IMR-90 (cell line): Measurements from ENCODE around the gene BHLHE23. TPM values are rescaled to one million over a fixed set of nuclear protein-coding genes. Genes with fewer than 3 reads are reported as not detected.

Source experiments
- ATAC-seq: fragments of 200-7000 bp; cut with Tn5 transposase; 2 replicates; pipeline ENCODE4 v1.9.1; 2020; ENCODE audit warnings: low read depth, mild to moderate bottlenecking, moderate library complexity
- Bru-seq: library from RNA; stranded (reverse); fragments of 400-500 nt; gene quantifications from one replicate; lab custom pipeline; 2021; lab: Mats Ljungman, UMichigan
- BruChase-seq, 2 experiments: library from RNA; stranded (reverse); fragments of 400-500 nt; gene quantifications; one replicate each; lab custom pipeline; 2021; lab: Mats Ljungman, UMichigan
- BruUV-seq: library from RNA; stranded (reverse); fragments of 400-500 nt; replicated peaks from 2 replicates; lab custom pipeline; 2021; lab: Mats Ljungman, UMichigan
- CTCF ChIA-PET: fragments of 300-600 bp; formaldehyde crosslinking; extraction: SDS; loops from one replicate; lab custom pipeline; 2021; ENCODE audit warnings: antibody characterized with exemption; lab: Yijun Ruan, JAX
- POLR2A ChIA-PET: fragments of 300-600 bp; sonication (Branson Sonifier 250); formaldehyde crosslinking; loops from one replicate; lab custom pipeline; 2022; ENCODE audit warnings: antibody characterized with exemption; ENCODE audit not compliant: unreplicated experiment; lab: Charles Lee
- DNase-seq: peaks from one replicate; pipeline ENCODE4 v3.0.0; 2013
- H2AFZ ChIP-seq: replicated peaks from 2 replicates; pipeline ENCODE3; 2013; ENCODE audit warnings: low read length, mild to moderate bottlenecking; ENCODE audit not compliant: poor library complexity
- H2AK5ac ChIP-seq: 2 replicates; pipeline ENCODE4 v1.6.1; 2013; ENCODE audit warnings: low read depth, low read length, inconsistent platforms
- H2AK9ac ChIP-seq: replicated peaks from 2 replicates; pipeline ENCODE3; 2013; ENCODE audit warnings: mild to moderate bottlenecking, low read depth, low read length, moderate library complexity; ENCODE audit not compliant: poor library complexity
- H2BK120ac ChIP-seq: 2 replicates; pipeline ENCODE4 v1.6.1; 2013; ENCODE audit warnings: low read depth, low read length, inconsistent platforms
- H2BK15ac ChIP-seq: 3 replicates; pipeline ENCODE4 v1.6.1; 2013; ENCODE audit warnings: low read depth, low read length, inconsistent platforms
- H2BK20ac ChIP-seq: 2 replicates; pipeline ENCODE4 v1.6.1; 2013; ENCODE audit warnings: low read depth, mild to moderate bottlenecking, inconsistent platforms, low read length, moderate library complexity
- H2BK5ac ChIP-seq: 2 replicates; pipeline ENCODE4 v1.6.1; 2013; ENCODE audit warnings: mild to moderate bottlenecking, low read depth, low read length, inconsistent platforms; ENCODE audit not compliant: poor library complexity, severe bottlenecking
- H3K14ac ChIP-seq: replicated peaks from 2 replicates; pipeline ENCODE4 v1.6.1; 2013; ENCODE audit warnings: low read depth, low read length, inconsistent platforms
- H3K18ac ChIP-seq: 2 replicates; pipeline ENCODE4 v1.6.1; 2013; ENCODE audit warnings: low read depth, low read length, control low read depth
- H3K23ac ChIP-seq: 2 replicates; pipeline ENCODE4 v1.6.1; 2013; ENCODE audit warnings: low read depth, low read length, inconsistent platforms
- H3K27ac ChIP-seq: 2 replicates; pipeline ENCODE4 v1.5.1; 2013; ENCODE audit warnings: mild to moderate bottlenecking, control low read depth, low read length; ENCODE audit not compliant: insufficient read depth
- H3K27me3 ChIP-seq: 2 replicates; pipeline ENCODE4 v1.6.1; 2013; ENCODE audit warnings: low read length; ENCODE audit not compliant: control insufficient read depth, insufficient read depth
- H3K36me3 ChIP-seq: 2 replicates; pipeline ENCODE4 v1.6.1; 2013; ENCODE audit warnings: low read length, mixed read lengths; ENCODE audit not compliant: control insufficient read depth, insufficient read depth
- H3K4ac ChIP-seq: 2 replicates; pipeline ENCODE4 v1.6.1; 2013; ENCODE audit warnings: low read depth, low read length, inconsistent platforms
- H3K4me1 ChIP-seq: 2 replicates; pipeline ENCODE4 v1.6.1; 2013; ENCODE audit warnings: low read length, mixed read lengths; ENCODE audit not compliant: control insufficient read depth, insufficient read depth
- H3K4me2 ChIP-seq: 2 replicates; pipeline ENCODE4 v1.6.1; 2013; ENCODE audit warnings: low read depth, mild to moderate bottlenecking, control low read depth, low read length, moderate library complexity
- H3K4me3 ChIP-seq: 2 replicates; pipeline ENCODE4 v1.5.1; 2013; ENCODE audit warnings: low read depth, mild to moderate bottlenecking, control low read depth, low read length, moderate library complexity; ENCODE audit not compliant: insufficient read depth
- H3K56ac ChIP-seq: 2 replicates; pipeline ENCODE4 v1.6.1; 2013; ENCODE audit warnings: low read length, inconsistent platforms; ENCODE audit not compliant: insufficient read depth; ENCODE audit errors: extremely low read depth
- H3K79me1 ChIP-seq, 2 experiments: 2 replicates each; pipeline ENCODE4 v1.6.1; 2013; ENCODE audit warnings: low read length in 2 of 2, inconsistent platforms in 1 of 2, low read depth in 1 of 2
- H3K9ac ChIP-seq: 2 replicates; pipeline ENCODE4 v1.6.1; 2013; ENCODE audit warnings: low read depth, low read length, control low read depth
- H3K9me1 ChIP-seq: 2 replicates; pipeline ENCODE4 v1.6.1; 2013; ENCODE audit warnings: low read length, inconsistent platforms; ENCODE audit not compliant: insufficient read depth
- H3K9me3 ChIP-seq: 2 replicates; pipeline ENCODE4 v1.6.1; 2013; ENCODE audit warnings: low read length; ENCODE audit not compliant: control insufficient read depth, insufficient read depth
- H4K20me1 ChIP-seq: 2 replicates; pipeline ENCODE4 v1.6.1; 2013; ENCODE audit warnings: low read length, inconsistent platforms; ENCODE audit not compliant: insufficient read depth
- H4K5ac ChIP-seq: 2 replicates; pipeline ENCODE4 v1.6.1; 2013; ENCODE audit warnings: mild to moderate bottlenecking, low read depth, low read length, control low read depth
- H4K8ac ChIP-seq, 2 experiments: 2 replicates each; pipeline ENCODE4 v1.6.1; 2013; ENCODE audit warnings: low read depth in 2 of 2, low read length in 2 of 2, control low read depth in 1 of 2, inconsistent platforms in 1 of 2
- H4K91ac ChIP-seq: 2 replicates; pipeline ENCODE4 v1.6.1; 2013; ENCODE audit warnings: low read depth, low read length, inconsistent platforms; ENCODE audit not compliant: insufficient read depth
- BHLHE40 ChIP-seq: fragments of 150-350 bp; IDR thresholded peaks from 2 replicates; pipeline ENCODE4 v1.6.1; 2016; ENCODE audit warnings: mild to moderate bottlenecking, low read depth, low read length
- CEBPB ChIP-seq: IDR thresholded peaks from 2 replicates; pipeline ENCODE4 v1.6.1; 2012; ENCODE audit warnings: low read depth, low read length, improper control_type of control experiment
- CHD1 ChIP-seq: IDR thresholded peaks from 2 replicates; pipeline ENCODE4 v1.6.1; 2012; ENCODE audit warnings: low read depth, low read length, improper control_type of control experiment
- MAFK ChIP-seq: IDR thresholded peaks from 2 replicates; pipeline ENCODE4 v1.6.1; 2012; ENCODE audit warnings: low read depth, low read length, improper control_type of control experiment
- NFE2L2 ChIP-seq: fragments of 150-350 bp; IDR thresholded peaks from 2 replicates; pipeline ENCODE4 v1.6.1; 2016; ENCODE audit warnings: low read depth, mild to moderate bottlenecking, low read length
- POLR2A ChIP-seq: IDR thresholded peaks from 2 replicates; pipeline ENCODE4 v1.6.1; 2012; ENCODE audit warnings: mild to moderate bottlenecking, low read depth, low read length
- RAD21 ChIP-seq: IDR thresholded peaks from 2 replicates; pipeline ENCODE4 v1.6.1; 2012; ENCODE audit warnings: low read length, improper control_type of control experiment
- RCOR1 ChIP-seq: IDR thresholded peaks from 2 replicates; pipeline ENCODE4 v1.6.1; 2012; ENCODE audit warnings: mild to moderate bottlenecking, low read length, improper control_type of control experiment; ENCODE audit not compliant: insufficient replicate concordance
- RFX5 ChIP-seq: IDR thresholded peaks from 2 replicates; pipeline ENCODE4 v1.8.0; 2012; ENCODE audit warnings: low read depth, mild to moderate bottlenecking, low read length, moderate library complexity
- SMC3 ChIP-seq: fragments of 150-350 bp; IDR thresholded peaks from 2 replicates; pipeline ENCODE4 v1.6.1; 2016; ENCODE audit warnings: low read depth, mild to moderate bottlenecking, antibody characterized with exemption, low read length, moderate library complexity
- WGBS, 2 experiments: methylation state at CpG; one replicate each; pipeline versions ENCODE4 v1.1.5 to v1.1.7; 2013; ENCODE audit warnings: missing lambda C conversion rate in 2 of 2; ENCODE audit not compliant: insufficient read length in 1 of 2; ENCODE audit errors: extremely low coverage in 2 of 2; 5-methylcytosine and 5-hydroxymethylcytosine counted together
- dilution Hi-C: fragments of 300-500 bp; cut with HindIII; formaldehyde crosslinking; loops from one replicate; pipeline ENCODE4 v1.14.3; 2018; ENCODE audit warnings: low sequenced_read_pairs; ENCODE audit not compliant: unreplicated experiment
- in situ Hi-C: fragments of 300-500 bp; cut with MboI; formaldehyde crosslinking; loops from 3 replicates; pipeline ENCODE4 v1.14.3; 2019; ENCODE audit warnings: low sequenced_read_pairs, inconsistent platforms, mixed read lengths
- intact Hi-C: fragments of 100-400 bp; cut with micrococcal nuclease; formaldehyde crosslinking; loops from 2 replicates; pipeline ENCODE4 v1.10.0; 2022
- long read RNA-seq: library from polyadenylated mRNA; unstranded; transcript quantifications from one replicate; pipeline ENCODE4 v2.0.0, GENCODE V29; 2021; ENCODE audit not compliant: unreplicated experiment
- polyA plus RNA-seq, 3 experiments: library from polyadenylated mRNA; depleted of rRNA; stranded (reverse); fragments of >200 nt; gene quantifications; 2 replicates each; pipeline ENCODE4 v1.2.3, GENCODE V29; 2012; ENCODE audit warnings: low replicate concordance in 1 of 3
- total RNA-seq: library from RNA; depleted of rRNA; stranded (reverse); fragments of >200 nt; gene quantifications from 2 replicates; pipeline ENCODE4 v1.2.3, GENCODE V29; 2012; rRNA removed
- TF ChIP-seq, protein P1 (sequence below): fragments of 150-350 bp; IDR thresholded peaks from 2 replicates; pipeline ENCODE4 v1.6.1; 2017; ENCODE audit warnings: mild to moderate bottlenecking, antibody characterized with exemption, low read length, low read depth
- TF ChIP-seq, protein P2 (sequence below): conservative IDR thresholded peaks from 2 replicates; pipeline ENCODE4 v1.5.1; 2012; ENCODE audit warnings: mild to moderate bottlenecking, low read depth, low read length, improper control_type of control experiment
- TF ChIP-seq, protein P3 (sequence below): fragments of 150-350 bp; IDR thresholded peaks from 2 replicates; pipeline ENCODE4 v1.6.1; 2016; ENCODE audit warnings: low read depth, mild to moderate bottlenecking, low read length, moderate library complexity, borderline replicate concordance

The BHLHE23 gene
- total RNA-seq (not detected in 2 replicates), polyA plus RNA-seq (2012; rRNA removed) (not detected in 2 replicates), Bru-seq, nascent RNA (not detected), BruChase-seq, experiment 1, labeled RNA remaining after a 6-hour chase (not detected), BruChase-seq, experiment 2, labeled RNA remaining after a 2-hour chase (not detected)
- polyA plus RNA-seq (2012; cell fraction: cytosol; rRNA removed) = not detected in 2 replicates
- polyA plus RNA-seq (2012; cell fraction: nucleus; rRNA removed; ENCODE audit: low replicate concordance) = not detected in 2 replicates
- long read RNA-seq = 0 reads

DNA sequence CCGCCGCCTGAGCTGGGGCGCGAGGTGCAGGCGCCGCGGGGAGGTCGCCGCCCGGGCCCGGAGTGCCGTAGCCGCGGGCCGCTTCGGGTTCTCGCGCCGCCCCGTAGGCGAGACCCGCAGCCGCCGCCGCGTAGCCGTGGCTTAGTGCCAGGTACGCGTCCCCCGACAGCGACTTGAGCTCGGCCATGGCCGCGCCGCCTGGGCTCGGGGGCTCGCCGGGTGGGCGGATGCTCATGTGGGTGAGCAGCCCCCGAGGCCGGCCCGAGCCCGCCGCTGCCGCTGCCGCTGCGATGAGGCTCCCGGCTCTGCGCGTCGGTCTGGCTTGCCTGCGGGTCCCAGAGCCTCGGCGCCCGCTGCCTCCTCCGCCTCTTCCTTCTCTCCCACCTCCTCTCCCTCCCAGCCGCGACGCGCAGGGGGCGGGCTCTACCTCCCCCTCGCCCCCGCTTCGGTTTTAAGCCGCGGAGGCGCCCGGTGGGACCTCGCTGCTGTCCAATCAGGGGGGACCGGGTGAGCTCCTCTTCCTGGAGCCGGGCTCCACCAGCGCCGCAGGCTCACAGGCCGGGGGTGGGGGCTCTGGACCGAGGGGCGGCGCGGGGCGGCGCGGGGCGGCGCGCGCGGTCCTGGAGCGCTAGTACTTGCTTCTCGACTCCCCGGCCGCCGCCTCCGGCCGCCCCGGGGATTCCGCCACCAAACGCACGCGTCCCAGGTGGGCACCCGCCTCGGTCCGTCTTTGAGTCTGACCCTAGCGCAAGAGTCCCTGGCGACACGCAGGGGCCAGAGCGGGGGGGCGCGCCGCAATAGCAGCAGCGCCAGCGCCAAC is at the start of gene BHLHE23:
TSS of gene BHLHE23 (minus strand) at position 425 of the 820 bp plus-strand sequence. CDS start at position 235, 190 bp downstream.
- WGBS, 2 experiments = 3% methylated on average over 47 of the region's 110 CpGs; no CpG with 5 or more reads in 1 of the 2 experiments
- Histone ChIP-seq H3K27me3 (peaks cover 92% of the 10 kb centered on the region), H4K8ac (no peak within 1 kb of the TSS), H3K9ac (no peak within 1 kb of the TSS), H3K4me2 (no peak within 1 kb of the TSS), H3K9me3 (no peaks in the 10 kb centered on the region; the same call in 1 of the 2 replicates), H3K4me3 (no peak within 1 kb of the TSS), H2BK5ac (no peak within 1 kb of the TSS), H2BK120ac (no peak within 1 kb of the TSS), H3K23ac (no peak within 1 kb of the TSS), H3K79me1 (no peaks in the 10 kb centered on the region), H3K4ac (no peak within 1 kb of the TSS), H3K14ac (no peak within 1 kb of the TSS), H2BK20ac (no peak within 1 kb of the TSS), H3K4me1 (no peaks in the 10 kb centered on the region), H3K18ac (no peak within 1 kb of the TSS), H4K91ac (no peak within 1 kb of the TSS), H2AK5ac (no peak within 1 kb of the TSS), H4K5ac (no peak within 1 kb of the TSS), H3K36me3 (no peaks in the 10 kb centered on the region), H3K27ac (no peak within 1 kb of the TSS), H2AK9ac (no peak within 1 kb of the TSS), H3K9me1 (no peaks in the 10 kb centered on the region), H3K56ac (no peak within 1 kb of the TSS), H2BK15ac (no peak within 1 kb of the TSS), H2AFZ (peak within 1 kb of the TSS; percentile 32), H4K20me1 (peaks cover 7% of the 10 kb centered on the region; the same call in 1 of the 2 replicates)
- POLR2A ChIA-PET = no interaction called here
- in situ Hi-C loops = loop anchor here (25.0 kb wide), 1 partner anchor 319 kb away; no protein-coding TSS in a partner anchor
- CTCF ChIA-PET = no interaction called here
- intact Hi-C loops = loop anchor here (5.0 kb wide), 1 partner anchor 199 kb away; no protein-coding TSS in a partner anchor
- DNase-seq (no peak), ATAC-seq (no peak)
- dilution Hi-C loops = no loop called here
- BruUV-seq = no TSS peak
- no peak for TF ChIP-seq SMC3
- no peak for TF ChIP-seq MAFK
- no peak for TF ChIP-seq RAD21
- no peak for TF ChIP-seq BHLHE40
- no peak for TF ChIP-seq RFX5
- TF ChIP-seq, protein P1, sequence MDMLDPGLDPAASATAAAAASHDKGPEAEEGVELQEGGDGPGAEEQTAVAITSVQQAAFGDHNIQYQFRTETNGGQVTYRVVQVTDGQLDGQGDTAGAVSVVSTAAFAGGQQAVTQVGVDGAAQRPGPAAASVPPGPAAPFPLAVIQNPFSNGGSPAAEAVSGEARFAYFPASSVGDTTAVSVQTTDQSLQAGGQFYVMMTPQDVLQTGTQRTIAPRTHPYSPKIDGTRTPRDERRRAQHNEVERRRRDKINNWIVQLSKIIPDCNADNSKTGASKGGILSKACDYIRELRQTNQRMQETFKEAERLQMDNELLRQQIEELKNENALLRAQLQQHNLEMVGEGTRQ = no peak
- TF ChIP-seq CEBPB = no peak
- TF ChIP-seq NFE2L2 = no peak
- no peak for TF ChIP-seq CHD1
- no peak for TF ChIP-seq POLR2A
- TF ChIP-seq, protein P2, sequence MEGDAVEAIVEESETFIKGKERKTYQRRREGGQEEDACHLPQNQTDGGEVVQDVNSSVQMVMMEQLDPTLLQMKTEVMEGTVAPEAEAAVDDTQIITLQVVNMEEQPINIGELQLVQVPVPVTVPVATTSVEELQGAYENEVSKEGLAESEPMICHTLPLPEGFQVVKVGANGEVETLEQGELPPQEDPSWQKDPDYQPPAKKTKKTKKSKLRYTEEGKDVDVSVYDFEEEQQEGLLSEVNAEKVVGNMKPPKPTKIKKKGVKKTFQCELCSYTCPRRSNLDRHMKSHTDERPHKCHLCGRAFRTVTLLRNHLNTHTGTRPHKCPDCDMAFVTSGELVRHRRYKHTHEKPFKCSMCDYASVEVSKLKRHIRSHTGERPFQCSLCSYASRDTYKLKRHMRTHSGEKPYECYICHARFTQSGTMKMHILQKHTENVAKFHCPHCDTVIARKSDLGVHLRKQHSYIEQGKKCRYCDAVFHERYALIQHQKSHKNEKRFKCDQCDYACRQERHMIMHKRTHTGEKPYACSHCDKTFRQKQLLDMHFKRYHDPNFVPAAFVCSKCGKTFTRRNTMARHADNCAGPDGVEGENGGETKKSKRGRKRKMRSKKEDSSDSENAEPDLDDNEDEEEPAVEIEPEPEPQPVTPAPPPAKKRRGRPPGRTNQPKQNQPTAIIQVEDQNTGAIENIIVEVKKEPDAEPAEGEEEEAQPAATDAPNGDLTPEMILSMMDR = no peak
- TF ChIP-seq RCOR1 = no peak
- TF ChIP-seq, protein P3, sequence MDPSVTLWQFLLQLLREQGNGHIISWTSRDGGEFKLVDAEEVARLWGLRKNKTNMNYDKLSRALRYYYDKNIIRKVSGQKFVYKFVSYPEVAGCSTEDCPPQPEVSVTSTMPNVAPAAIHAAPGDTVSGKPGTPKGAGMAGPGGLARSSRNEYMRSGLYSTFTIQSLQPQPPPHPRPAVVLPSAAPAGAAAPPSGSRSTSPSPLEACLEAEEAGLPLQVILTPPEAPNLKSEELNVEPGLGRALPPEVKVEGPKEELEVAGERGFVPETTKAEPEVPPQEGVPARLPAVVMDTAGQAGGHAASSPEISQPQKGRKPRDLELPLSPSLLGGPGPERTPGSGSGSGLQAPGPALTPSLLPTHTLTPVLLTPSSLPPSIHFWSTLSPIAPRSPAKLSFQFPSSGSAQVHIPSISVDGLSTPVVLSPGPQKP = no peak
